SK-N-SH (cell line): Measurements from ENCODE around the gene DENND1A. TPM values are rescaled to one million over a fixed set of nuclear protein-coding genes. Genes with fewer than 3 reads are reported as not detected.

Experiments
- CTCF ChIA-PET: fragments of 300-600, 350-600 bp; formaldehyde crosslinking; extraction: SDS; loops from one replicate; lab custom pipeline; 2021; lab: Yijun Ruan, JAX
- POLR2A ChIA-PET: fragments of 350-600 bp; sonication (Branson Sonifier 250); formaldehyde crosslinking; extraction: SDS; loops from one replicate; lab custom pipeline; 2020; ENCODE audit warnings: antibody characterized with exemption, inconsistent platforms; lab: Yijun Ruan, JAX
- DNase-seq: peaks from one replicate; pipeline ENCODE4 v3.0.0; 2012
- H2AFZ ChIP-seq: fragments of 200-600 bp; sonication (generic); 2 replicates; pipeline ENCODE4 v1.8.1; 2016; ENCODE audit warnings: antibody characterized with exemption, mild to moderate bottlenecking, low read depth
- H3F3A ChIP-seq: fragments of 200-600 bp; sonication (generic); replicated peaks from 2 replicates; pipeline ENCODE3; 2016; ENCODE audit warnings: antibody characterized with exemption, mild to moderate bottlenecking; ENCODE audit not compliant: insufficient read depth
- H3K27ac ChIP-seq, 2 experiments: fragments of 200-500 bp in 1 of 2; fragments of 200-600 bp in 1 of 2; sonication (Bioruptor generic) in 1 of 2; sonication (generic), shearing (Covaris generic) in 1 of 2; 2 replicates each; pipeline versions ENCODE4 v1.5.1 to v1.6.1; 2014 to 2016; ENCODE audit warnings: low read depth in 2 of 2, inconsistent platforms in 1 of 2, low read length in 1 of 2, mild to moderate bottlenecking in 1 of 2, mixed read lengths in 1 of 2
- H3K27me3 ChIP-seq: fragments of 200-600 bp; sonication (generic), shearing (Covaris generic); 2 replicates; pipeline ENCODE4 v1.6.1; 2016; ENCODE audit warnings: mixed run types; ENCODE audit not compliant: insufficient read depth
- H3K36me3 ChIP-seq, 2 experiments: fragments of 200-500 bp in 1 of 2; fragments of 200-600 bp in 1 of 2; sonication (Bioruptor generic) in 1 of 2; sonication (generic) in 1 of 2; replicated peaks in 1 of 2; 2 replicates each; pipeline versions ENCODE3 to v1.5.1; 2014 to 2016; ENCODE audit warnings: low read length in 1 of 2, mild to moderate bottlenecking in 1 of 2; ENCODE audit not compliant: insufficient read depth in 2 of 2, control insufficient read depth in 1 of 2
- H3K4me1 ChIP-seq, 2 experiments: fragments of 200-500 bp in 1 of 2; fragments of 200-600 bp in 1 of 2; sonication (Bioruptor generic) in 1 of 2; sonication (generic), shearing (Covaris generic) in 1 of 2; 2 replicates each; pipeline versions ENCODE4 v1.5.1 to v1.6.1; 2014 to 2016; ENCODE audit warnings: low read depth in 1 of 2, low read length in 1 of 2, mixed run types in 1 of 2; ENCODE audit not compliant: insufficient read depth in 2 of 2, control insufficient read depth in 1 of 2
- H3K4me2 ChIP-seq: fragments of 200-600 bp; sonication (generic), shearing (Covaris generic); 2 replicates; pipeline ENCODE4 v1.6.1; 2017; ENCODE audit warnings: mixed run types
- H3K4me3 ChIP-seq, 2 experiments: fragments of 200-500 bp in 1 of 2; fragments of 200-600 bp in 1 of 2; sonication (Bioruptor generic) in 1 of 2; sonication (generic), shearing (Covaris generic) in 1 of 2; 2 replicates each; pipeline versions ENCODE4 v1.5.1 to v1.8.1; 2014 to 2016; ENCODE audit warnings: low read depth in 2 of 2, inconsistent platforms in 1 of 2, low read length in 1 of 2, mild to moderate bottlenecking in 1 of 2, mixed read lengths in 1 of 2, moderate library complexity in 1 of 2
- H3K79me2 ChIP-seq: fragments of 200-600 bp; sonication (generic); 2 replicates; pipeline ENCODE4 v1.8.1; 2017; ENCODE audit warnings: mild to moderate bottlenecking; ENCODE audit not compliant: insufficient read depth
- H3K9ac ChIP-seq: fragments of 200-600 bp; sonication (generic); 2 replicates; pipeline ENCODE4 v1.6.1; 2017; ENCODE audit warnings: mixed run types
- H3K9me2 ChIP-seq: fragments of 200-600 bp; sonication (generic); 2 replicates; pipeline ENCODE4 v1.6.1; 2017; ENCODE audit warnings: mixed run types
- H3K9me3 ChIP-seq: fragments of 200-600 bp; sonication (generic); 2 replicates; pipeline ENCODE4 v1.6.1; 2017; ENCODE audit warnings: mixed run types, mild to moderate bottlenecking, moderate library complexity
- H4K20me1 ChIP-seq: fragments of 200-600 bp; sonication (generic); 2 replicates; pipeline ENCODE4 v1.6.1; 2017; ENCODE audit warnings: mild to moderate bottlenecking, mixed run types; ENCODE audit not compliant: insufficient read depth
- ELF1 ChIP-seq: IDR thresholded peaks from 2 replicates; pipeline ENCODE4 v1.4.0; 2012
- EP300 ChIP-seq, 2 experiments: IDR thresholded peaks; 2 replicates each; pipeline versions ENCODE4 v1.4.0 to v1.6.1; 2012; ENCODE audit warnings: borderline replicate concordance in 1 of 2, low read depth in 1 of 2, low read length in 1 of 2
- EZH2phosphoT487 ChIP-seq: fragments of 200-600 bp; sonication (generic); IDR thresholded peaks from 2 replicates; pipeline ENCODE4 v1.6.1; 2017; ENCODE audit warnings: low read depth, mixed run types, mild to moderate bottlenecking, antibody characterized with exemption, moderate library complexity, borderline replicate concordance
- FOXJ3 ChIP-seq: sonication (generic); formaldehyde crosslinking; IDR thresholded peaks from 2 replicates; pipeline ENCODE4 v1.5.1; 2020; ENCODE audit warnings: mild to moderate bottlenecking, missing genetic modification reagents
- GABPA ChIP-seq: IDR thresholded peaks from 2 replicates; pipeline ENCODE4 v1.4.0; 2012; ENCODE audit warnings: low read depth, mild to moderate bottlenecking
- RCOR1 ChIP-seq: fragments of 150-350 bp; IDR thresholded peaks from 2 replicates; pipeline ENCODE4 v1.6.1; 2017; ENCODE audit warnings: antibody characterized with exemption, low read length
- RXRA ChIP-seq: IDR thresholded peaks from 2 replicates; pipeline ENCODE4 v1.4.0; 2012; ENCODE audit warnings: low read depth, mild to moderate bottlenecking, borderline replicate concordance
- SIN3A ChIP-seq: IDR thresholded peaks from 2 replicates; pipeline ENCODE4 v1.6.1; 2012; ENCODE audit warnings: low read depth, mild to moderate bottlenecking, low read length, moderate library complexity, borderline replicate concordance
- SMC3 ChIP-seq: IDR thresholded peaks from 2 replicates; pipeline ENCODE4 v1.6.1; 2012; ENCODE audit warnings: low read depth, low read length, improper control_type of control experiment
- TAF1 ChIP-seq: IDR thresholded peaks from 2 replicates; pipeline ENCODE4 v1.6.1; 2012; ENCODE audit warnings: low read depth, mild to moderate bottlenecking, low read length, moderate library complexity, borderline replicate concordance
- TCF12 ChIP-seq: IDR thresholded peaks from 2 replicates; pipeline ENCODE4 v1.4.0; 2012
- TEAD4 ChIP-seq: IDR thresholded peaks from 2 replicates; pipeline ENCODE4 v1.4.0; 2012; ENCODE audit warnings: mild to moderate bottlenecking, borderline replicate concordance; ENCODE audit not compliant: insufficient read depth
- YY1 ChIP-seq: IDR thresholded peaks from 2 replicates; pipeline ENCODE4 v1.4.0; 2012; ENCODE audit warnings: low read depth, mild to moderate bottlenecking
- WGBS: methylation state at CpG from one replicate; pipeline ENCODE4 v1.1.6; 2017; ENCODE audit warnings: low lambda C conversion rate; 5-methylcytosine and 5-hydroxymethylcytosine counted together
- polyA plus RNA-seq, 3 experiments: library from polyadenylated mRNA; depleted of rRNA; stranded (reverse); fragments of >200 nt; gene quantifications; 2 replicates each; pipeline ENCODE4 v1.2.3, GENCODE V29; 2012
- TF ChIP-seq, protein P1 (sequence below): fragments of 150-350 bp; IDR thresholded peaks from 2 replicates; pipeline ENCODE4 v1.6.1; 2016; ENCODE audit warnings: mild to moderate bottlenecking, low read depth, low read length
- TF ChIP-seq, protein P2 (sequence below): IDR thresholded peaks from 2 replicates; pipeline ENCODE4 v1.4.0; 2012; ENCODE audit warnings: low read depth, borderline replicate concordance
- TF ChIP-seq, protein P3 (sequence below): fragments of 200-600 bp; sonication (generic); IDR thresholded peaks from 2 replicates; pipeline ENCODE4 v1.6.1; 2017; ENCODE audit warnings: antibody characterized with exemption, mild to moderate bottlenecking, moderate library complexity
- TF ChIP-seq, protein P4 (sequence below): fragments of 150-350 bp; IDR thresholded peaks from 2 replicates; pipeline ENCODE4 v1.6.1; 2017; ENCODE audit warnings: antibody characterized with exemption, low read length, low read depth, borderline replicate concordance

Gene DENND1A
- polyA plus RNA-seq, 1 of the 3 experiments (the other 2 are of a cell fraction), result 25.4 TPM

DNA sequence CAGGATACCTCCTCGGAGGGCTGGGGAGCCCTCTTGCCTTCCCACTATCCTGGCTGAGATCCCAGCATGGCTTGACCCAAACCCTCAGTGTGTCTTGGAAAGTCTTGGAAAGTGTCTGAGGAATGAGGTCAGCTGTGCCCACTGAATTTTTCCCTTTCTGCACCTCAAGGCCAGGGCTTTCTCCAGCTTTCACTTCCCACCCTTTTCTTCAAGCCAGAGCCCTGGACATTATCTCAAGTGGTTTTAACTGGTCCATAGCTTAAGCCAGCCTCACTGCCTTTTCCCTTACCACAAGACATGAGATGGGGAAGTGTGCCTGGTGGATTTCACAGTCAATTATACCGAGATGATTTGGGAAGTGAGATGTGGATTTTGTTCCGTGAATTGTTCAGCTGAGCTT lies 45.9 kb upstream of the DENND1A start:
- no peaks in the 10 kb centered on the region for H3K9me2 ChIP-seq
- no peak overlapping the region for H3K4me3 ChIP-seq
- H3F3A ChIP-seq, result peaks cover 4% of the 10 kb centered on the region
- CTCF ChIA-PET, result no interaction called here
- no peaks in the 10 kb centered on the region for H3K9me3 ChIP-seq
- no peak overlapping the region for H3K27ac ChIP-seq
- H3K9ac ChIP-seq, result no peak overlapping the region
- H3K36me3 ChIP-seq, result no peaks in the 10 kb centered on the region
- 12% methylated on average over 2 of the region's 3 CpGs for WGBS
- no peak for DNase-seq
- no peaks in the 10 kb centered on the region for H3K79me2 ChIP-seq
- no peaks in the 10 kb centered on the region for H4K20me1 ChIP-seq
- no peak for TF ChIP-seq ELF1
- TF ChIP-seq TCF12, result no peak
- TF ChIP-seq EZH2phosphoT487, result no peak
- no peak for TF ChIP-seq FOXJ3 (CRISPR knock-in tag)
- no peak for TF ChIP-seq TAF1
- TF ChIP-seq GABPA, result no peak
- no peak for TF ChIP-seq EP300 (IDR thresholded peaks at IDR 0.05; ENCODE audit: borderline replicate concordance in 1 of 2, low read depth in 1 of 2, low read length in 1 of 2)
- TF ChIP-seq RCOR1, result no peak
- TF ChIP-seq SIN3A, result no peak
- TF ChIP-seq, protein P1, sequence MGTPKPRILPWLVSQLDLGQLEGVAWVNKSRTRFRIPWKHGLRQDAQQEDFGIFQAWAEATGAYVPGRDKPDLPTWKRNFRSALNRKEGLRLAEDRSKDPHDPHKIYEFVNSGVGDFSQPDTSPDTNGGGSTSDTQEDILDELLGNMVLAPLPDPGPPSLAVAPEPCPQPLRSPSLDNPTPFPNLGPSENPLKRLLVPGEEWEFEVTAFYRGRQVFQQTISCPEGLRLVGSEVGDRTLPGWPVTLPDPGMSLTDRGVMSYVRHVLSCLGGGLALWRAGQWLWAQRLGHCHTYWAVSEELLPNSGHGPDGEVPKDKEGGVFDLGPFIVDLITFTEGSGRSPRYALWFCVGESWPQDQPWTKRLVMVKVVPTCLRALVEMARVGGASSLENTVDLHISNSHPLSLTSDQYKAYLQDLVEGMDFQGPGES, result no peak
- TF ChIP-seq, protein P2, sequence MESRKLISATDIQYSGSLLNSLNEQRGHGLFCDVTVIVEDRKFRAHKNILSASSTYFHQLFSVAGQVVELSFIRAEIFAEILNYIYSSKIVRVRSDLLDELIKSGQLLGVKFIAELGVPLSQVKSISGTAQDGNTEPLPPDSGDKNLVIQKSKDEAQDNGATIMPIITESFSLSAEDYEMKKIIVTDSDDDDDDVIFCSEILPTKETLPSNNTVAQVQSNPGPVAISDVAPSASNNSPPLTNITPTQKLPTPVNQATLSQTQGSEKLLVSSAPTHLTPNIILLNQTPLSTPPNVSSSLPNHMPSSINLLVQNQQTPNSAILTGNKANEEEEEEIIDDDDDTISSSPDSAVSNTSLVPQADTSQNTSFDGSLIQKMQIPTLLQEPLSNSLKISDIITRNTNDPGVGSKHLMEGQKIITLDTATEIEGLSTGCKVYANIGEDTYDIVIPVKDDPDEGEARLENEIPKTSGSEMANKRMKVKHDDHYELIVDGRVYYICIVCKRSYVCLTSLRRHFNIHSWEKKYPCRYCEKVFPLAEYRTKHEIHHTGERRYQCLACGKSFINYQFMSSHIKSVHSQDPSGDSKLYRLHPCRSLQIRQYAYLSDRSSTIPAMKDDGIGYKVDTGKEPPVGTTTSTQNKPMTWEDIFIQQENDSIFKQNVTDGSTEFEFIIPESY, result no peak
- TF ChIP-seq, protein P3, sequence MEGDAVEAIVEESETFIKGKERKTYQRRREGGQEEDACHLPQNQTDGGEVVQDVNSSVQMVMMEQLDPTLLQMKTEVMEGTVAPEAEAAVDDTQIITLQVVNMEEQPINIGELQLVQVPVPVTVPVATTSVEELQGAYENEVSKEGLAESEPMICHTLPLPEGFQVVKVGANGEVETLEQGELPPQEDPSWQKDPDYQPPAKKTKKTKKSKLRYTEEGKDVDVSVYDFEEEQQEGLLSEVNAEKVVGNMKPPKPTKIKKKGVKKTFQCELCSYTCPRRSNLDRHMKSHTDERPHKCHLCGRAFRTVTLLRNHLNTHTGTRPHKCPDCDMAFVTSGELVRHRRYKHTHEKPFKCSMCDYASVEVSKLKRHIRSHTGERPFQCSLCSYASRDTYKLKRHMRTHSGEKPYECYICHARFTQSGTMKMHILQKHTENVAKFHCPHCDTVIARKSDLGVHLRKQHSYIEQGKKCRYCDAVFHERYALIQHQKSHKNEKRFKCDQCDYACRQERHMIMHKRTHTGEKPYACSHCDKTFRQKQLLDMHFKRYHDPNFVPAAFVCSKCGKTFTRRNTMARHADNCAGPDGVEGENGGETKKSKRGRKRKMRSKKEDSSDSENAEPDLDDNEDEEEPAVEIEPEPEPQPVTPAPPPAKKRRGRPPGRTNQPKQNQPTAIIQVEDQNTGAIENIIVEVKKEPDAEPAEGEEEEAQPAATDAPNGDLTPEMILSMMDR, result no peak
- no peak for TF ChIP-seq YY1
- H2AFZ ChIP-seq, result no peak overlapping the region
- peaks cover 20% of the 10 kb centered on the region for H3K27me3 ChIP-seq
- H3K4me1 ChIP-seq, result no peaks in the 10 kb centered on the region
- POLR2A ChIA-PET, result no interaction called here
- H3K4me2 ChIP-seq, result no peak overlapping the region

DNA sequence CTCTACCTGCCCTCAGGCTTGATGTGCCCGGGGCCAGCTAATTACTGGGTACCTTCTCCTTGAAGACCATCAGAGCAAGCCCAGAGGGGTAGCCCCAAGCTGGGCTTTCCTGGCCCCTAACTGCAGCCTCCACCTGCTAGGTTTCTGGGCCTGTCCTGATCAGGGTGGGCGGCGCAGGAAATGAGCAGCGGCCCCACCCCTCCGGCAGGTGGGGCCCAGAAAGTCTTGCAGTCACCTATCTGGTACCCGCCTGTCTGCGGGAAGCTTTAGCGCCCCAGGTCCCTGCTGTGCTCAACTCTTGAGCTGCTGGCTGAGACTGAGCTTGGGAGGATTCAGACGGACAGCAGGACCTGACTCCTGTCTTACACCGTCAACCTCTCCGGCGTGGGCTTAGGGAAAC lies 44.5 kb upstream of the DENND1A start:
- ChIA-PET CTCF (no interaction called here), POLR2A (no interaction called here)
- Histone ChIP-seq H3K4me1 (no peaks in the 10 kb centered on the region), H3K36me3 (no peaks in the 10 kb centered on the region), H4K20me1 (no peaks in the 10 kb centered on the region), H3K9me2 (no peaks in the 10 kb centered on the region), H3K79me2 (no peaks in the 10 kb centered on the region), H3K9ac (no peak overlapping the region), H3K9me3 (no peaks in the 10 kb centered on the region), H3K27me3 (peaks cover 10% of the 10 kb centered on the region; the same call in 1 of the 2 replicates), H3K27ac (no peak overlapping the region), H2AFZ (no peak overlapping the region), H3K4me3 (no peak overlapping the region), H3F3A (peaks cover 4% of the 10 kb centered on the region), H3K4me2 (no peak overlapping the region)
- no peak for DNase-seq
- 50% methylated on average over 5 of the region's 12 CpGs for WGBS
- no peak for TF ChIP-seq EZH2phosphoT487
- TF ChIP-seq, protein P4, sequence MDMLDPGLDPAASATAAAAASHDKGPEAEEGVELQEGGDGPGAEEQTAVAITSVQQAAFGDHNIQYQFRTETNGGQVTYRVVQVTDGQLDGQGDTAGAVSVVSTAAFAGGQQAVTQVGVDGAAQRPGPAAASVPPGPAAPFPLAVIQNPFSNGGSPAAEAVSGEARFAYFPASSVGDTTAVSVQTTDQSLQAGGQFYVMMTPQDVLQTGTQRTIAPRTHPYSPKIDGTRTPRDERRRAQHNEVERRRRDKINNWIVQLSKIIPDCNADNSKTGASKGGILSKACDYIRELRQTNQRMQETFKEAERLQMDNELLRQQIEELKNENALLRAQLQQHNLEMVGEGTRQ, result no peak
- TF ChIP-seq, protein P1, result no peak
- TF ChIP-seq RXRA, result no peak
- no peak for TF ChIP-seq TEAD4
- no peak for TF ChIP-seq SMC3
- TF ChIP-seq ELF1, result no peak
- TF ChIP-seq, protein P2, result no peak
- no peak for TF ChIP-seq GABPA
